ENCODE results near the gene TEX48.

GRCh38 chr9:114691046-114691955 lies 9.3 kb upstream of the TEX48 start:
- TF ChIP-seq, protein P1, sequence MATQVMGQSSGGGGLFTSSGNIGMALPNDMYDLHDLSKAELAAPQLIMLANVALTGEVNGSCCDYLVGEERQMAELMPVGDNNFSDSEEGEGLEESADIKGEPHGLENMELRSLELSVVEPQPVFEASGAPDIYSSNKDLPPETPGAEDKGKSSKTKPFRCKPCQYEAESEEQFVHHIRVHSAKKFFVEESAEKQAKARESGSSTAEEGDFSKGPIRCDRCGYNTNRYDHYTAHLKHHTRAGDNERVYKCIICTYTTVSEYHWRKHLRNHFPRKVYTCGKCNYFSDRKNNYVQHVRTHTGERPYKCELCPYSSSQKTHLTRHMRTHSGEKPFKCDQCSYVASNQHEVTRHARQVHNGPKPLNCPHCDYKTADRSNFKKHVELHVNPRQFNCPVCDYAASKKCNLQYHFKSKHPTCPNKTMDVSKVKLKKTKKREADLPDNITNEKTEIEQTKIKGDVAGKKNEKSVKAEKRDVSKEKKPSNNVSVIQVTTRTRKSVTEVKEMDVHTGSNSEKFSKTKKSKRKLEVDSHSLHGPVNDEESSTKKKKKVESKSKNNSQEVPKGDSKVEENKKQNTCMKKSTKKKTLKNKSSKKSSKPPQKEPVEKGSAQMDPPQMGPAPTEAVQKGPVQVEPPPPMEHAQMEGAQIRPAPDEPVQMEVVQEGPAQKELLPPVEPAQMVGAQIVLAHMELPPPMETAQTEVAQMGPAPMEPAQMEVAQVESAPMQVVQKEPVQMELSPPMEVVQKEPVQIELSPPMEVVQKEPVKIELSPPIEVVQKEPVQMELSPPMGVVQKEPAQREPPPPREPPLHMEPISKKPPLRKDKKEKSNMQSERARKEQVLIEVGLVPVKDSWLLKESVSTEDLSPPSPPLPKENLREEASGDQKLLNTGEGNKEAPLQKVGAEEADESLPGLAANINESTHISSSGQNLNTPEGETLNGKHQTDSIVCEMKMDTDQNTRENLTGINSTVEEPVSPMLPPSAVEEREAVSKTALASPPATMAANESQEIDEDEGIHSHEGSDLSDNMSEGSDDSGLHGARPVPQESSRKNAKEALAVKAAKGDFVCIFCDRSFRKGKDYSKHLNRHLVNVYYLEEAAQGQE (IDR thresholded peaks at IDR 0.05; ENCODE audit: low read depth, low read length), result peak; percentile 67; the same call in 1 of the 2 replicates
- TF ChIP-seq IRF3 (IDR thresholded peaks at IDR 0.05; ENCODE audit: low read depth, low read length) (no peak), RAD21 (IDR thresholded peaks at IDR 0.05; ENCODE audit: low read length) (no peak), FOSL2 (IDR thresholded peaks at IDR 0.05; ENCODE audit: borderline replicate concordance, low read depth) (peak; percentile 97)
- TF ChIP-seq, protein P2, sequence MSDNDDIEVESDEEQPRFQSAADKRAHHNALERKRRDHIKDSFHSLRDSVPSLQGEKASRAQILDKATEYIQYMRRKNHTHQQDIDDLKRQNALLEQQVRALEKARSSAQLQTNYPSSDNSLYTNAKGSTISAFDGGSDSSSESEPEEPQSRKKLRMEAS (IDR thresholded peaks at IDR 0.05; ENCODE audit: low read depth), result peak; percentile 74; the same call in 1 of the 2 replicates
